ENCODE measurements around the gene SVIL.
"Not testable (repeated sequence)": the region's sequence is repeated elsewhere in the genome, so short reads cannot be mapped to it uniquely, and the experiment has no call there.

Gene SVIL

GRCh38 chr10:29479081-29479925 is 155.5 kb downstream of the SVIL start:
- no peak for DNase-seq

GRCh38 chr10:29473406-29474100 is 161.2 kb downstream of the SVIL start:
- no peak for DNase-seq

DNA sequence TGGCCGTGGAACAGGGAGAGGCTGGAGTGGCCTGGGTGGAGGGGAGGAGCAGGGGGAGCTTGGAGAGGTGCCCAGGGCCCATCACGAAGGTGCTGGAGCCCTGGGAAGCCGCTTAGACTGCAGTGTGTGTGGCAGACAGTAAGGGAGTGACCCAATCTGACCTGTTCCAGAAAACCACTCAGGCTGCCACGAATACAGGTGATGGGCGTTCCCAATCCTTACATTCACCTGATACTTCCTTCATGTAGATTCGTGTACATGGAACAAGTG is 161.7 kb downstream of the SVIL start:
- no peak for DNase-seq

GRCh38 chr10:29472301-29473086 is 162.3 kb downstream of the SVIL start:
- DNase-seq = no peak

- DNase-seq = no peak
Observed at GRCh38 chr10:29471544-29471859, 163.3 kb downstream of the SVIL start.

- no peak for DNase-seq
Observed at GRCh38 chr10:29470843-29471543, 163.8 kb downstream of the SVIL start.

DNA sequence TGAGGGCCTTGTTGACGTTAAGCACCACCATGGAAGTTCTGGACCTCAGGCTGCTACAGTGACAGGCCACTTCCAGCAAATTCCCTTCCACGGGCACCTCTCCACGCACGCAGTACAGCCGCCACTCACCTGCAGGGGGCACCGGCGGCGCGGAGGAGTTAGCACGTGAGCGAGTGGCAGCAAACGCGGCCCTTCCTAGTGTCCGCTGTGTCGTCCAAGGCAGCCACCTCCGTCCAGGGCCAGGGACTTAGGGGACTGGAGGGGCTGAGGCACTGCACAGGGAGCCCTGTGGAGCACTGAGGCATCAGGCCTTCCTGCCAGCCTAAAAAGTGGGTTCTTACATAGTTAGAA is 164.4 kb downstream of the SVIL start:
- DNase-seq = no peak

DNA sequence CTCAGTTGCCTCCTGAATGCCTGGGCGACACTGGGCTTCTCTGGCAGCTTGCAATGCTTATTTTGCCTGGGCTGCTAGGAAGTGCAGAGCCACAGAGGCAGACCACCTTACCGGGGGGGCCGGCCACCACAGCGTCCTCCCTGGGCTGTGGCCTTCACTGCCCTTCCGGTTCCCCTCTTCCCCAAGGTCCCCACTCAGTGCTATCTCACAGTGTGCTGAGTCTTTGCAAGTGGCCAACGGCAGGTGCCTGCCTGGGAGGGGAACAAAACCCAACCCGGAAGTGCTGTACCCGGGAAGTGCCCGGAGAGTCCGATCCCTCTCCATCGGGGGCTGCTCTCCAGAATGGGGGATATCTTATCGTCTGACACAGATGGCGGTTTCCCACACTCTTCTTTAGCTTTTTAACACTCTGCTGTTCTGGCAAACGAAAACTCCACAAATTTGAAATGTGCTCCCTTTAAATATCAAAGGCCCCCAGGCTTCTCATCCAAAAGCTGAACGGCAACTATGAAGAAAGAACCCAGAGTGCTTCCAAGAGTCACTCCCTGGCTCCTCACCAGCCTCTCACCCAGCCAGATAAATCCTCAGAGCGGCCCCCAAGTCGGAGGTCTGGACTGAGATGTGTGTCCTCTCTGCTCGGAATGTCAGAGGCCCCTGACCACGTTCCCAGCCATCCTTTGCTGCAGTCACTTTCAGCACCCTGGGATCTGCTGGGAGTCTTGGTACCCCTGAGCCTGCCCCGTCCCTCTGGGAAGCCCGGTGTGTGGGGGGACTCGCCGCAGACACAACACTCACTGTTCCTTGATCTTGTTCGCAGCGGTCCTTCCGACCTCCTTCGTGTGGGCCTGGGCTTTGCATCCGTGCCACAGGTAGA is 165.1 kb downstream of the SVIL start:
- DNase-seq = no peak

DNA sequence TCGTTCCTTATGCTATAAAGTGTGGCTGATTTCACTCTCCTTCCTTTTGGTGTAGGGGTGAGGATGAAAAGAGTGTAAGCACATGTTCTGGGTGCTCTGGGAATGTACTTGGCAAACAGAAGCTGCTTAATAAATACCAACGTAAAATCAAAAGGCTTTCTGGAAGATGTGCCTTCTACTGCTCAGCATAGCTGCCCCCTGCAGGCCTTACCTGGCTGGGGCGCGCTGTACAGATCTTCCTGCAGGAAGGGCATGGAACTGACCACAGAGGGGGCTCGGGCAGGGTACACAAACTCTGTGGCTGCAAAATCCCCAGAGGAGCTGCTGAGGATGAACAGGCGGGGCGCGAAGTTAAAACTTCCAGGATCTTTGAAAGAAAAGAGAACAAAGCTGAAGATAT is 169.4 kb downstream of the SVIL start:
- no peak for DNase-seq

GRCh38 chr10:29464671-29465171 is 170.1 kb downstream of the SVIL start:
- DNase-seq = not testable (repeated sequence)

DNA sequence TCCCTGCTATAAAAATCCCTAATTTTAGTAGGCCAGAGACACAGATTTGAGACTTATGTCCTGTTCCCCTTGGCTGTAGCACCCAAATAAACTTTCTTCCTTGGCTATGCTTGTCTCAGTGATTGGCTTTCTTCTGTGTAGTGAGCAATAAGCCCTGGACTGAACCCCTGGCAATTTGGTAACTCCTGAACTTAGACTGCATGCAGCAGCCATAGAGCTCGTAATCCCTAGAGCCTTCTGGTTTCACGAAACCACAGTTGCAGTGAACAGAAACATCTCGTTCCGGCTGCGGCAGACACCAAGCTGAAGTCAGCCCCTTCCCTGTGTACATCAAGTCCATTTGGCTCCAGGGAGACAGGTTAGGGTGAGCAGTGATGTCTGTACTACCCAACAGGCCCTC is 173.7 kb downstream of the SVIL start:
- DNase-seq = no peak

GRCh38 chr10:29458190-29458589 is 176.6 kb downstream of the SVIL start:
- DNase-seq = not testable (repeated sequence)

GRCh38 chr10:29455095-29455494 is 179.7 kb downstream of the SVIL start:
- DNase-seq = no peak

DNA sequence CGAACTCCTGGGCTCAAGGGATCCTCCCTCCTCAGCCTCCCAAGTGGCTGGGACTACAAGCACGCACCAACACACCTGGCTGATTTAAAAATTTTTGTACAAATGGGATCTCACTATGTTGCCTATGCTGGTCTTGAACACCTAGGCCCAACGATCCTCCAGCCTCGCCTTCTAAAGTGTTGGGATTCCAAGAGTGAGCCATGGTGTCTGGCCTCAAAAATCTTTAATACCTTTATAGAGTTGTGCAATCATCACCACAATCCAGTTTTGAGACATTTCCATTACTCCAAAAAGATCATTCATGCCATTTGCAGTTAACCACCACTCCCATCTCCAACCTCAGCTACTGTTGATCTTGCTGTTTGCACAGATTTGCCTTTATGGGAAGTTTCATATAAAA is 180.5 kb downstream of the SVIL start:
- no peak for DNase-seq

GRCh38 chr10:29452546-29452945 is 182.2 kb downstream of the SVIL start:
- DNase-seq = no peak

- DNase-seq = no peak
Observed at GRCh38 chr10:29451946-29452345, 182.8 kb downstream of the SVIL start.

- DNase-seq = no peak
Observed at GRCh38 chr10:29450405-29450804, 184.4 kb downstream of the SVIL start.

GRCh38 chr10:29448756-29449592 is 185.8 kb downstream of the SVIL start:
- peak; percentile 34 to 55 for DNase-seq

DNA sequence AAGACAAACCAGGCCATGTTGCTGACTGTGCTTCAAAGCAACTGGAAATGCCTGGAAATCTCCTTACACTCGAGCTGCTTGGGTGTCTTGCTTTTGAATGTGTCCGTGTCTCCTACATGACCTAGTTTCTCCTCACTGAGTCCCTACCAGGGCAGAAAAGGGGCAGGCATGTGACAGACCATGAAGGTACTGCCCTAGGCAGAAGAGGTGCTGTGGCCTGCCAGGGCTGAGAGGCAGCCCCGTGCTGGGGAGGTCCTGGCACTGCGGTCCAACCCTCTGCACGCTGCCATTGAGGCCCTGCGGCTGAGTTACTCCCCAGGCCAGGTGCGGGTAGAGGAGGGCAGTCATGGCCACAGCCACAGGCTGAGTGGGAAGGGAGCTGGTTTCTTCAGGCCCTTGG is 186.6 kb downstream of the SVIL start:
- no peak for DNase-seq

DNA sequence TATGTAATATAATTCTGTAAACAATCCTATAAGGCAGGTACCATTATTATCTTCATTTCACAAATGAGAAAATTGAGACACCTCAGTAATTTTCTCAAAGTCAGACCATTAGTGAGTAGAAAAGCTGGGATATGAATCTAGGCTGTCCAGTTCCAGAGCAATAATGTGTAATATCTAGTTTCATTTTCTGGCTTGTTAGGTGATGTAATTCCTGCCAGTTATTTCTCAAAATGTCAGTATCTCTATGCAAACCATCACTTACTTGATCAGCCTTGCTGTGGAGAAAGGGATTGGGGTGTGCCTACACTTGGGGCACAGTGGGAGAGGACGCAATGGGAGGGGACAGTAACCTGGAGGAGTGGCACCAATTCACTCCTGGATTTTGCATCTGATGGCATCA is 188.4 kb downstream of the SVIL start:
- DNase-seq = no peak
